ENCODE data around the gene TRAT1.
"Not testable (repeated sequence)": the region's sequence is repeated elsewhere in the genome, so short reads cannot be mapped to it uniquely, and the experiment has no call there.

Gene TRAT1, protein sequence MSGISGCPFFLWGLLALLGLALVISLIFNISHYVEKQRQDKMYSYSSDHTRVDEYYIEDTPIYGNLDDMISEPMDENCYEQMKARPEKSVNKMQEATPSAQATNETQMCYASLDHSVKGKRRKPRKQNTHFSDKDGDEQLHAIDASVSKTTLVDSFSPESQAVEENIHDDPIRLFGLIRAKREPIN

DNA sequence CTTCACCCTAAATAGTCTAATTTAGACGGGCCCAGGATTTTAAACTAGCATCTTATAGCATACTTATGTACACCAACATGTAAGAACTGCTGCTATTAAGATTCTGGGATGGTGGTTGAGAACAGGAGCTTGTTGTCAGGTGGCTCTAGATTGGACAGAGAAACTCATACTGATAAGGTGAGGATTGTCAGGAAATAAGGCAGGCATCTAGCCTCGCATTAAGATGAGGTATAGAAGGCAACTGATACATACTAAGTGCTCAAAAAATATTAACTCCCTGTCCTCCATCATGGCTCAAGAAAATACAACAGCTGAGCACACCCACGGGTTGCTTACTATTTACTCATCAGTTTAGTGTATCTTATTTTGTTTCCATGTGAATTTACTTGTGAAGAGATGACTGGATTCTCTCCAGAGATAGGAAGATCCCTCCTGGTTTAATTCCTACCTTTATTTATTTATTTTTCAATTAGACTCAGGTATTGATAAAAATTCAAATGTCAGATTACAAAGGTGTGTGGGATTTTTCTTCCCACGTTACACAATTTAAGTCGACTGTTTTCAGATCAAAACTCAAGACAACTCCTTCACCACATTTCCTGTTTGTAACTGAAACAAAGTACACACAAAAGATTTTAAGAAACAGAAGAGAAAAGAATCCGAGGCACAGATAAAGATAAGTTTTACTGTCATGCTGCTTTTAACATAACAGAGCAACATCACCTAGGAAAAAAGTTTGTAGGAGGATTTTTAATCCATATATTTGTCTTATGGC is at the start of gene TRAT1:
Gene TRAT1, plus strand, starts transcription at position 664 of the 775 bp plus-strand sequence. CDS start 142 bp downstream, outside the sequence.
- no peak for DNase-seq (ENCODE audit: low read depth in 2 of 2, low spot score in 1 of 2)

DNA sequence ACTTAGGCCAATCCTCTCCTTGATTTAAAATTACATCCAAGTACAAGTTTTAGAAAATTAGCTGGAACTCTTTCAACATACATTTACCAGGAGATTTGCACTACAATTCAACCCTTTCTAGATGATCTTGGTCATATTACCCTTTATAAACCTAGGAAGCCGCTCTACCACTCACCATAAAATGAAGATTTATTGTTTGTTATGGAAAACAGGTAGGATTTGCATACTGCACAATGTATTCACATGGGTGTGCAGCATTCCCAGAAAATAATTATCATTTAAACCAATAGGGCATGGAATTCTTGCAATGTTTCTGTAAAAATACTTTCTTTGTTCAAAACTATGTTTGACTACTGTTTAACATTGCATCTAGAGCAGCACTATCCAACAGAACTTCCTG is 46.9 kb upstream of the TRAT1 start:
- DNase-seq (ENCODE audit: low read depth in 2 of 2, low spot score in 1 of 2) = no peak

DNA sequence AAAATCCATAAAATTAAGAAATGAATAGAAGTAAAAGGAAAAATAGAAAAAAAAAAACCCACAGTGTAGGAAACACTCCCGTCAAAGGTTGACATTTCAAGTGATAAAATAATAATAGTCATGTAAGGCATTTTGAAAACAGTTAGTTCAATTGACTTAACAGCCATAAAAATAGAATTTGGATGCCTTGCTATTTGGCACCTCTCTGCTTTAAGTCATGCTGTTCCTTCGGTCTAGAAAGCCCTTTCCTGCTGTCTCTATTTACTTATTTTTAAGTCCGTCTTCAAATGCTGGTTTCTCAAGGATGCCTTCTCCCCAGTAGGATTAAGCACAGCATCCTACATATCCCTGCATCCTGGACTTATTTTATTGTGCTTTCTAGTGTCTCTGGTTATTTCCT is 43.1 kb upstream of the TRAT1 start:
- no peak for DNase-seq (ENCODE audit: low read depth in 2 of 2, low spot score in 1 of 2)

DNA sequence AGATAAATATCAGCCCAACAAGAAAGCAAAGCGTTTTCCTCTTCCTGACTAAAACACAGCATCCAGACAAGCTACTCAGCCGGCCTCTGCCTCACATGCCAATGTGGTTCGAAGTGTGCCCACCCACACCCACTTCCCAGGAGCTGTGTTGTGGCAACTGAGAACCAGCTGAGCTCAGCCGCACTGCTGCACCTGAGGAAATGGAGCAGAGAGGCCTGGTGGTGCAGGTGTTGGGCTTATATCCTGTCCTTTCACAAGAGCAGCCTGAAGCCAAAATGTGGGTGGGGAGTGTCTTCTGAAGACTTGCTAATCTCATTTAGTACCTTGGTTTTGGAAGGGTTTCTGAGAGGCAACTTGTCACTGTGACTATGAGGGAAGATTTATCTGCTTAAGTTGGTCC is 42.4 kb upstream of the TRAT1 start:
- no peak for DNase-seq (ENCODE audit: low read depth in 2 of 2, low spot score in 1 of 2)

DNA sequence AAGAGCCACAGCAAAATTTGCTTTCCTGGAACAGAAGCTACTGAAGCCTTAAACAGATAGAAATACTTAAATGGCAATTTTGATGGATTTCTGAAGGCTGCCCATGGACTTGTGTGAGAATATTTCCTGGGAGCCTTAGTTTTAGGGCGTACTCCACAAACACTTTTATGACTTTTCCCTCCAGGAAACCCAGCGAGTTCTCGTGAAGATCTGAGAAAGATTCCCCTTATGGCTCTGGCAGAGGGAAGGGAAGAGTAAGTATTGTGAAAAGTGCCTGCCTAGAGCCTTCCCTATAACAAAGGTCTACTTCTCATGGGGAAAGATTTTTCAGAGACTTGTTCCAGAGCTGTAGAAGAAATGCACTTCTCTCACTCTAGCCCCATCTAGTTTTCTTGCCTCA is 31.1 kb upstream of the TRAT1 start:
- no peak for DNase-seq (ENCODE audit: low read depth in 2 of 2, low spot score in 1 of 2)

DNA sequence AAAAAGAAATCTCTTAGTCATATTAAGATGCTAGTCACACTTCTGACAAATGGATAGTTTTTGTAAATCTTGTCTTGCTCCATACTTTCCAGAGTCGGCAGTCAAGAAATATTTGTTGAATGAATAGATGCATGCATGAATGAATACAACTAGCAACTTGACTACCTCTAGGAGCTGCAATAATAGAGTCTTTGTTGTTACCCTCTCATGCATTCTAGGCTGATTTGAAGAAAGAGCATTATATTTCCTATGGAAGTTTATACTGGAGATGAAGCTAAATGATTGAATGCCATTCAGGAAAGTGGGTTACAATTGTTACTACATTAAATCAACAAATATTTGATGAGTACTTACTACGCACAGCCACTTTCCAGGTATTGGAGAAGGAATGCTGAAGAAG is 18.1 kb upstream of the TRAT1 start:
- DNase-seq (ENCODE audit: low read depth in 2 of 2, low spot score in 1 of 2) = no peak

DNA sequence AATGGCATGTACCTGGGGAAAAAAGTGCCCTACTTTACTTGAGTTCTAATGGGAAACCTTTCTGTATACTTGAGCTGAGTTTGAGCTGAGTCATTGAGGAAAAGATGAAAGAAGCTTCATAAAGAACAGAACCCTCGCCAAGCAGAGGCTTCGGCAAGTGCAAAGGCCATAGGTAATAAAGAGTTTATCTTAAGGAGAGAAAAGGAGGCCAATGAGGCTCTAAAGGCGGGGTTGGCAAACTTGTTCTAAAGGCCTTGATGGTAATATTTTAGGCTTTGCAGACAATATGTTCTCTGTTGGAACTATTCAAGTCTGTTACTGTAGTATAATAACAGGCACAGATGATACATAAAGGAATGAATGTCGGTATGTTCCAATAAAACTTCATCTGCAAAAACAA is 17.6 kb upstream of the TRAT1 start:
- DNase-seq (ENCODE audit: low read depth in 2 of 2, low spot score in 1 of 2) = no peak

DNA sequence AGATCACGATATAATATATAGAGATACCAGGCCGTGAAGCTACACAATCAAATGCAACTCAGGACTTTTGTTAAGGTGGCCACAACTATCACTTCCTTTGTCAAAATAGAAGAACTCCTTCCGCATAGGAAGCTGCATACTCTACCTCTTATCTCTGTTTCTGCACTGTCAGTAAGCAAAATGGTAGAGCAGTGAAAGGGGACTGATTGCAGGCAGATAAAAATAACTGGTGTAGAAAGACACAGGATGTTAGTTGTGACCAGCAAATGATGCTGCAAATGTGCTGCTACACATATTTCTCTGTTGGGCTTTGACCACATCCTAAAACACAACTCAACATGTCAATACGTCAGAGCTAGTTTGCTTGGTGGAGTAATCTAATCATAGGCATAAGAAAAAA is 16.3 kb upstream of the TRAT1 start:
- no peak for DNase-seq (ENCODE audit: low read depth in 2 of 2, low spot score in 1 of 2)

DNA sequence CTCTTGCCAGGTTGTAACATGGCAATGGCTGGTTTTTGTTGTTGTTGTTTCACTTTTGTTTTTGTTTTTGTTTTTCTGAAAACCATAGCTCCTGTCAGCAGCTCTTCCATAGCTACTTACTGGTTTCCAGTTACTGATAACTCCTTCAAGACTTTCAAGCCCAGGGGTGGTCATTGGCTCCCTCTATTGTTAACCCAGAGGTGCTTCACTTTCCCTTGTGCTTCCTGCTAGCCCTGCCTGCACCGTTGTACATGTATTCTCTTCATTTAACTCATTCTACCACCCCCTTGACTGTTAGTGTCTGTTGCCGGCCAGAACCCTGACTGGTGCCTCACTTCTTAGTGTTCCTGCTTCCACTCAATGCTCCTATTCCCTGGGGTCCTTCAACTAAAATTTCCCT is 4.2 kb upstream of the TRAT1 start:
- no peak for DNase-seq (ENCODE audit: low read depth in 2 of 2, low spot score in 1 of 2)

DNA sequence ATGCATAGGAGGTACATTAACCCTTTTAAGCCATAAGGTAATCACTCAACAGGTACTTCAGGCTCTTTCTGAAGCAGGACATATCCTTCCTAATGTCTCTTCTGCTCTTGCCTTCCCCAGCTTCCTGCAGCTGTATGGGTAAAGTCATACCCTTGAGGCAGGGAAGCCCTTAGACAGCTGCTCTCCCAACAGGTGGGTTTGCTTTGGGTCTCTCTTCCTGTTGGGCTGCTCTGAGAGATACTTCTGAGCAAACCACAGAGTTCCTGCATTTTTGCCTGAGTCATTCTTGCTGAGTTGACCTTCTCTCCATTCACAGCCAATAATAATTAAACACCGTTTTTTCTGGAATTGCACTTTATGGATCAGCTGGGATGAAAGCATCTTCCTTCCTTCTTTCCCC is 2.0 kb upstream of the TRAT1 start:
- DNase-seq (ENCODE audit: low read depth in 2 of 2, low spot score in 1 of 2) = no peak

DNA sequence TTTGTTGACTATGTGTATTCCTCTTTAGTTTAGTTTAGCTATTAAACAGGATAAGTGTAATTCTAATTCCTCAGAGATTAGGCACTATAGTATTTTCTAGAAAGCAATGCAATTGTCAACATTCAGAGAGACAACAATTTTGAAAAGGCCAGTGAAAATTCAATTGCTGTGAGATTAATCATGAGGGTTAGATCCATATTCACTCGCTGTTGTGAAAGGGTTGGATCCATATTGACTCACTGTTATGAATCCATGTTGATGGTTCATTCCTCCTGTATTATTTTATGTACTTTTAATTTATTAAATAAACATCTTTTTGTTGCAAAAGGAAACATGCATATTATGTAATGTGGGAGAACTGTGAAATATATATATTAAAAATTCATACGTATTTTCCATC is 641 bp downstream of the TRAT1 start:
- DNase-seq (ENCODE audit: low read depth in 2 of 2, low spot score in 1 of 2) = no peak

DNA sequence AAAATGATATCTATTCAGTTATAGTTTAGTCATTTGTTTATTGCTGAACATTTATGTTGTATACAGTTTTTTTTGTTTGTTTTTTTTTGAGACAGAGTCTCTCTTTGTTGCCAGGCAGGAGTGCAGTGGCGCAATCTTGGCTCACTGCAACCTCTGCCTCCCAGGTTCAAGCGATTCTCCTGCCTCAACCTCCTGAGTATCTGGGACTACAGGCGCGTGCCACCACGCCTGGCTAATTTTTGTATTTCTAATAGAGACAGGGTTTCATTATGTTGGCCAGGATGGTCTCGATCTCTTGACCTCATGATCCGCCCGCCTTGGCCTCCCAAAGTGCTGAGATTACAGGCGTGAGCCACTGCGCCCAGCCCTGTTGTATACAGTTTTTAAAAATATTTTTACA is 1.2 kb downstream of the TRAT1 start:
- DNase-seq (ENCODE audit: low read depth in 2 of 2, low spot score in 1 of 2) = not testable (repeated sequence)

DNA sequence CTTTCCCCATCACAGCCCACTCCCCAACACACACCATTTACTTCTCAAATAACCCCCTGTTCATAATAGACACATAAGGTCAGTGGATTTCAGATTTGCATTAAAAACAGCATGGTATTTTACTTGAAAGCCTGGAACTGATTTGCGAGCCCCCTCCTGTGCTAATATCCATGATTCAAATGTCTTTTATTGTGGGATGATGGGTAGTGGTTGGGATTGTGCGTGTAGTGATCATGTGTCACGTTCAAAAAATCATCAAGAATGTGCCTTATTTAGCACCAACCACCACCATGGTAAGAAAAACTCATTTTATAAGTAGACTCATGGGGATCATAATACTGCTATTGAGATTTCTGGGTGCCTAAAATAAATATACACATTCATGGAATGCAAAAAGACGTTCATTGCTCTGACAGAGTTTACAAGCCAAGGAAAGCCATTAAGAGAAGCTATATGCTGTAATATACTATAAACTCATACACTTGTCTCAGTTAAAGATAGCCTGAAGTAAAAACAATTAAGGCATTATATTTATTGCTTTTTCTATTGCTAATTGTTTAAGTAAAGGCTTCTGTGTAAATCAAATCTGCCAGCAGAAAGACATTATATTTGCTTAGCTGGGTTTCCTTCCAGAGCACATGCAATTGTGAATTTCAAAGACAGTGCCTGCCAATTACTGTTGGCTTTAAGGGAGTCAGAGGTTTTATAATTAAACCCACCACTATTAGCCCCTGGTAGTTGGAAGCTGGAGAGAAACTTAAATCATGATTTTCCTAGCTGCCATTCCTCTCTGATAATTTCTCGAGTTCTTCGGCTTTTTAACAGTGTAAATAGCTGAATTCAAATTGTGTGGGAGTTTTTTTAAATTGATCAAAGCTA is 4.0 kb downstream of the TRAT1 start:
- DNase-seq (ENCODE audit: low read depth in 2 of 2, low spot score in 1 of 2) = no peak

DNA sequence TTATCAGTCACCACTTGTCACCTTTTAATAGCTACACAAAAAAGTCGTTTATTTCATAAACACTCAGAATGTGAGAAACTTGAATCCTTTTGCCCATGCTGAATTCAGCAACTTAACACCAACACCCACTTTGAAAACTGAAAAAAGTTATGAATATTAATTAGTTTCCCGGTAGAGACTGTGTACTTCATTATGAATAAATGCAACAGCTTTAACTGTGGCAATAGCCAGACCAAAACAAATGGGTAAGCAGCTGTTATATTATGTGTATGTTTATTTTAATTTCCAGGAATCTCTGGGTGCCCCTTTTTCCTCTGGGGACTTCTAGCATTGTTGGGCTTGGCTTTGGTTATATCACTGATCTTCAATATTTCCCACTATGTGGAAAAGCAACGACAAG is 7.8 kb downstream of the TRAT1 start:
- no peak for DNase-seq (ENCODE audit: low read depth in 2 of 2, low spot score in 1 of 2)

DNA sequence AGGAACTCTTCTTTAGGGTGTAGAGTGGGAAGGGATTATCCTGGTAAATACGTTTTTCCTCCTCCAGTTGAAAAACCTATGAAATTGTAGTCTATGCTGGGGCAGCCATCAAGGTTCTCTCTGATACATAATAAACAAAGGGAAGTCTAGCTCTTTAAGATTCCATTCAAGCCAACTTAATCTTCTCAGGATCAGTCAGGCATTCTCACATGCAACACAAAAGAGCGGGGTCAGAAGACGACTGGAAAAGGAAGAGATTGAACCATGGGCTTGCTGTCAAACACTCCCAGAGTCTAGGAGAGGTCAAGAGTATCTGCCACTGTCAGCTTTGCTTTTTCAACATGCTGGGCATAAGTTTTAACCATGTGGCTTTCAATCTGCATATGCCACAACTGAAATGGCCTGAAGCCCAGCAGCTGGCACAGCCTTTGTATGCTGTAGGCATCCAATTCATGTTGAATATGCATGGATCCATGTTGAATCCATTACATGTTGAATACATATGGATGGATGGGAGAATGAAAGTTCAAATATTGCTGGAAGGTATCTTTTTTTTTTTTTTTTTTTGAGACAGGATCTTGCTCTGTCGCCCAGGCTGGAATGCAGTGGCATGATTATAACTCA is 8.5 kb downstream of the TRAT1 start:
- no peak for DNase-seq (ENCODE audit: low read depth in 2 of 2, low spot score in 1 of 2)

DNA sequence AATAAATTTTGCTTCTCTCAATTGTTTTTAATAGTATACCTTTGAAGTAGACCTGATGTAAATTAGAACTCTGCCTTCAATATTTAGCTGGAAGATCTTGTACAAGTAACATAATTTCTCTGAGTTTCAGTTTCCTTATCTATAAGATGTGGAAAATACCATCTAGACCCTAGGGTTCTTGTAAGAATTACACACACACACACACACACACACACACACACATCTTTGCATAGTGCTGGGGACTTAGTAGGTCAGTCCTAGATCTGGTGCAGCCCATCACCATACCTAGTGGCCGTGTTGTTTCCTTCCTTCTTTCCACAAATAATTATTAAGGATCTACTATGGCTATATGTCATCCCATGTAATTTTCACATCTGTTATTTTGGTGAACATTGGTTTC is 11.0 kb downstream of the TRAT1 start:
- DNase-seq (ENCODE audit: low read depth in 2 of 2, low spot score in 1 of 2) = no peak

DNA sequence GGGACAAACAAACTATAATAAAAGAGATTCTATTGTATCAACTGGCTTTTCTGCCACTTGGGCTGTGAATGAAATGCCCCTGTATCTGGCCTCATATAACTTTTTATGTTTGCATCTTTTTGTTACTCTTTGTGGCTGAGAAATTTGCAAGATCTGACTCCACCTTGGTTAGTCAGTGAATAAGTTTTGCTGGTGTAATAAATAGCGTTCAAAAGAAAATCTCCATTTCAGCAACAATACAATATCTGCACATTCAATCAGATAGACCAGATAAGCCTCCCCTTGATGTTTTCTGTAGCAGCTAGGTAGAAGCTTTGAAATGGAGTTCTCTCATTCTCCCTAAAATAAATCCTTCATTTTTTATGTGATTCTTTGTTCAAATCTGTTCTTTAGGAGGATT is 12.0 kb downstream of the TRAT1 start:
- no peak for DNase-seq (ENCODE audit: low read depth in 2 of 2, low spot score in 1 of 2)

DNA sequence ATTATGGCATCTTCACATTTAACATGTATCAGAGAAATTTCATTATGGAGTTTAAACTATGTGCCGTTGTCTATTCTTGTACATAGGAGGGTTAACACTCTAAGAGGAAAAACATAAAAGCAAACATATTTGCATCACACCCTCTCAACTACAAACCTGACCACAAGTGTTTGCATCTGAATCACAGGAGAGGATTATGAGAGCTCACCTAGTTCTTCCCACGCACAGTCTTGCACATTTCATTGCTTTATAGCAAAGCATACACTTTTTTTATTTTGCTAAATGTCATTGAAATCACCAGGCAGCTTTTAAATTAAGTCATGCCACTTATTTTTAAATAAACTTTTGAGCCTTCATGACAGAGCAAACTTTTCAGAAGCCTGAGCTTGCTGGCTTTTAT is 12.5 kb downstream of the TRAT1 start:
- no peak for DNase-seq (ENCODE audit: low read depth in 2 of 2, low spot score in 1 of 2)

DNA sequence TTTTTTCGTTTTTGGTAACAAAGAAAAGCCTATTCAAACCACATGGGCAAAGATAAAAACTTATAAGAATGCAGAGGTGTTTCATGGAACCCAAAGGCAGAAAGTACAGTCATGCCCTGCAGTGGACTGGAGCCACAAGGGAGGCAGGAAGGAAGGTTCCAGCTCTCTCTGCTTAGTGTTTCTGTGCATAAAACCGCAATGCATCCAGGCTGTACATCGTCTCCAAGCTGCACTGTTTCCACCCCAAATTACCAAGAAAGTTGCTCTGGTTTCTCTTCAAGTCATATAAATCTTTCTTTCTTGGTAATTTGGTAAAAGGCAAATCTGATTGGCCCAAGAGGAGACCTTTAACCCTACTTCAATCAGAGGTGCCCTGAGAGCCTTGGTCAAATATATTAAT is 15.8 kb downstream of the TRAT1 start:
- DNase-seq (ENCODE audit: low read depth in 2 of 2, low spot score in 1 of 2) = no peak

DNA sequence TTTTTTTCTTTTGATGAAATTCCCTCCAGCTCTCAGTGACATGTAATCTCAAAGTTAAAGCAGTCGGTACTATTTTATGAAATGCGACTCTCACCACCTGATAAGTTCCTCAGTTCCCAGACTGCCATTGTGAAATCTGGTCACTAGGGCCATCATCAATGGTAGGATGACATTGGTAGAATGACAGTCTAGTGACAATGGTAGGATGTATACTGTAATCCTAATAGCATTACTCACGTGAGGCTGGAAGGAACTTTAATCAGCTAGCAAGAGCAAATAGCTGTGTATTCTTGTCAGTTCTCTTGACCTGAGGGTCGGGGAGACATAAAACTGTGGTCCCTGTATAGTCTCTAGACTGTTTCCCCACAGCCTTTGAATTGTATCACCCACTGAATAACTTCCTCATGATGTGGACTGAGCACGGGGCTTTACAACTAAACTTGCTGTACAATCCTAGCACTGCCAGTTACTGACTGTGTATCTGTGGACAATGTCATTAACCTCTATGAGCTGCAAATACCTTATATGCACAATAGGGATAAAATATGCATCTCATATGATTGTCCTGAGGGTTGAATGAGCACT is 23.2 kb downstream of the TRAT1 start:
- DNase-seq (ENCODE audit: low read depth in 2 of 2, low spot score in 1 of 2) = no peak

DNA sequence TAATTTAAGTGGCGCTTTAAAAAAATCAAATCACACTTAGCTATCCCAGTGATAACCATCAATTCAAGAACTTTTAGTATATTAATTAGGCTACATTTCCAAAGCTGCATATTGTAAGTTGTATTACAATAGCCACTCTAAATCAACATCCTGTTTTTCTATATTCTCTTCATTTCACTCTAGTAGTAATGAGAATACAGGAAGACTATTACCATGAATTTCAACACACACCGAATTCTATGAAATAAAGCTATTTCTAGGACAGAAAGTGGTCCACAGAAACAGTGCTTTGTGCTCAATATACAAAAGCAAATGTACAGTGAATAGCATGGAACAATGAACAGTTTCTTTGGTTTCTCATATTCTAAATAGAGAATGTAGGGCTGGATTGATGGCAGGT is 24.6 kb downstream of the TRAT1 start:
- DNase-seq (ENCODE audit: low read depth in 2 of 2, low spot score in 1 of 2) = no peak

Measured in stimulated activated CD8-positive, alpha-beta memory T cell treated with anti-CD3 and anti-CD28 coated beads, Interleukin-4, amount 100 ng/mL, for 4 hours (primary cell).